Islet precursor cell (in vitro differentiated cells): ENCODE measurements around the gene TMEM186.
"Not testable (repeated sequence)": the region's sequence is repeated elsewhere in the genome, so short reads cannot be mapped to it uniquely, and the experiment has no call there.

Experiments used
- DNase-seq: peaks from one replicate; pipeline ENCODE4 v3.0.0-alpha.2; 2018

Gene TMEM186

DNA sequence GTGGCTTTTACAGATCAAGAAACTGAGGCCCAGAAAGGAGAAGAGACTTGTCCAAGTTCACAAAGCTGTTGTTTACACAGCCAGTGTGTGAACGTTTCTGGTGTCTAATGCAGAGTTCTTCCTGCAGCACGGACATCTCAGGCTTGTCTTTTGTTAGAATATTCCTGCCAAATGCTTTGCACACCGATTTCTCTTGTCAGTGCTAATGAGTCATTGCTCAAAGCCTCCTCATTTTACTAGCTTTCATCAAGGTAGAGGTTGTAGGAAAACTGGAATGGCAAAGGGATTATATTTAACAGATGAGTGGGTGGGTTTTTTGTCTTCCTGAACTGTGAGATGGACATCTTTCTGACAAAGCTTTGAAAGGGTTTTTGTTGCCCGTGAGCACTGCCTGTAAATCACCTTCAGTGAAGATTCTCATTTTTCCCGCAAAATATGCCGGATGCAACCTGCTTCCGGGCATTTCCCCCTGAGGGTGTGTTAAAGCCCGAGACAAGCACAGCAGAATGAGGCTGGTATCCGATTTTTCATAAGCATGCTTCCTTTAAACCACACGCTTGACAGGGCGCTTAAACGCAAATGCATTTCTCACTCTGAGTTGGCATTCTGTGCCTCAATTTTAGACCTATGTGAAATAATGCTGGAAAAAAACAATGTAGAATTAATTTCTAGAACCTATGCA is 14.9 kb upstream of the TMEM186 start:
- no peak for DNase-seq

DNA sequence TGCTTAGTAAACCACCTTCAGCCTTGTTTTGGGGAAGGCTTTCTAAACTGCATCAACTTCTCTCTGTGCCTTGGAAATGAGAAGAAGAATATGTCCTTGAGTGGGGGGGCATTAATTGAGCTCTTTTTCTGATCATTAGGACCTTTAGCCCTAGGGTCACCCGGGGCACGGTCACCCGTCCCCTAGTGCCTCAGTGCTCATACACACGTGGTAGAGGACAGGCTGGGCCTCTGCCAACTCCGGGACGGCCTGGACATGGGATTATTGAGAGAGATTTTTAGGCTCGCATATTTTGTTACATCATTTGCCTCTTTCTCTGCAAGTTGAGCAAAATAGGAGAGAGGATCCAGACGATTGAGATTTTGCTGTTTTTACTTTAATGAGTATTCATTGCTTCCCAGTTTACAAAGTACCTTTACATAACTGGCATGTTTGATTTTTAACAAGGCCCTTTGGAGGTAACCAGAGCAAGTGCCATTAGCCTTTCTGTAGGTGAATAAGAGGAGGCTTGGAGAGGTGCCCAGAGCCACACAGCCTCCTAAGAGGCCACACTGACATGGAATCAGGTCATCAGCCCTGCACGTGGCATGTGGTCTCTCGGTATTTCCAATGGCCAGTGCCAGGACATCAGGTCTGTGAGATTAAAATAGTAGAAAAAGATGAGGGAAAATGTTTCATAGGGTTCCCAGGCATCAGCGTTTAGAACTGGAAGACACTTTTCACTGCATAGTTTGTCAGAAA is 11.3 kb upstream of the TMEM186 start:
- DNase-seq = no peak

DNA sequence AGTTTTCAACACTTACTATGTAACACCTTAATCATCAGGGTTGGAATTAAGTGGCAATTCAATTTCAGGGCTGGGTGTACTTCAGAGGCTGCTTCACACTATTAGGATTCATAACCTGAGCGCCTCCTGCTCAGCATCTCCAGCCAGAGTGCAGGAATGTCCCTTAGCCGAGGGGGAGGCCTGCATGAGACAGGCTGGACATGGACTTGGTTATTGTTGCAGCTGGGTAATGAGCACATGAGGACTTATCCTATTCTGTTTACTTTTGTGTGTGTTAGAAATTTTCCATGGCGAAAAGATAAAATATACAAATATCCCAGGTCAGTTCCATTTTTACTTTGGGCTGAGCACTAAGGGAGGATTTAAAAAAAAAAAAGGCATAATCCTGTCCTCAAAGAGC is 10.6 kb upstream of the TMEM186 start:
- no peak for DNase-seq

DNA sequence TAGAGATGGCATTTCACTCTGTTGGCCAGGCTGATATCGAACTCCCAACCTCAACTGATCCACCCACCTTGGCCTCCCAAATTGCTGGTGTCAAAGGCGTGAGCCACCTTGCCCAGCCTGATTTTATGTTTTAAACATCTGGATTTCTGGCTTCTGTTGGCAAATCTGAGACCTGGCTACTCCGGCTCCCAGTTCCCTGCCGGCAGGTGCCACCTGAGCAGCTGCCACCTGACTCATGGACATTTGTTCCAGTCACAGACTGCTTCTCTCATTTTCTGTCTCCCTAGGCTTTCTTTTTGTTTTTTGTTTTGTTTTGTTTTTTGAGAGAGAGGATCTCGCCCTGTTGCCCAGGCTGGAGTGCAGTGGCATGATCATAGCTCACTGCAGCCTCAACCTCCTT is 9.8 kb upstream of the TMEM186 start:
- DNase-seq = no peak

DNA sequence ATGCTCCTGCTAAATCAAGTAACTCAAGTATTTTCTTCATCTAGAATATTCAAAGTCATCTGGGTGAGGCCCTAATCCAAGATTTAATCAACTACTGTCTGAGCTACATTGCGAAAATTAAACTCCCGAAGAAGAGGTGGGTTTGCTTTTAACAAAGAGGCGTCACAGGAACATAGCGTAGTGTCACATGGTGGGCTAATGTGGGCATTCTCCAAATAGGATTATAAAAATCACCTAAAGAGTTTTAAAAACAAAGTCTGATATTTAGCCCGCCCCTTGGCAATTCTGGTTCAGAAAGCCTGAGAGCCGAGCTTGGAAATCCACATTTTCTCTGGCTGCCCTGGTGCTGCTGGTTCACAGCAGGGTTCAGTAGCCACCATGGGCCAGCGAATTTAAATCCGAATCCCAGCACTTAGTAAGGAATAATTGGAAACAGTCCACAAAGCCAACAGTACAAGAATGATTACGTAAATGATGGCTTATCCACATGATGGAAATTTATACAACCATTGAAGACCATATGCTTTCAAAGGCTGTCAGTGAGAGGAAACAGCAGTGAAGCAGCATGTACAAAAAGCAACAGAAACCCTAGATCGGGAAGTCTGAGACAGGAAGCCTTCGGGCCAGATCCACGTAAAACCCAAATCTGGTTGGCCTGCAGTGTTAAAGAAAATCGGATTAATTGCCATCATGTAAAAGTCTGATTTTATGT is 9.0 kb upstream of the TMEM186 start:
- no peak for DNase-seq

DNA sequence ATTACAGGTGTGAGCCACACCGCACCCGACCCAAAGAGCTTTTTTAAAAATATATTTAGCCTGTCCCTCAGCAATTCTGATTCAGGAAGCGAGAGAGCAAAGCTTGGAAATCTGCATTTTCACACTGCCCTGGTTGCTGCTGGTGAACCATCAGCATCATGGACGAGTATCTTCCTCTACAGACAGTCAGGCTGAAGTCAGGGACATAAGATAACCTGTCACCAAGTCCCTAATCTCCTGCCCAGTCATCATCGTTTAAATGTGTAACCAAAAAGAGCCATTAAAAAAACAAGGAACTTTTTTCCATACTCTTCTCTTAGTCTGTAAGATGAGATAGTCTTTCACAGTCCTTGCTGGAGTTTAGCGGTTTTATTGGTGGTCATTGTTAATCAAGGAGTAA is 6.9 kb upstream of the TMEM186 start:
- DNase-seq = no peak

DNA sequence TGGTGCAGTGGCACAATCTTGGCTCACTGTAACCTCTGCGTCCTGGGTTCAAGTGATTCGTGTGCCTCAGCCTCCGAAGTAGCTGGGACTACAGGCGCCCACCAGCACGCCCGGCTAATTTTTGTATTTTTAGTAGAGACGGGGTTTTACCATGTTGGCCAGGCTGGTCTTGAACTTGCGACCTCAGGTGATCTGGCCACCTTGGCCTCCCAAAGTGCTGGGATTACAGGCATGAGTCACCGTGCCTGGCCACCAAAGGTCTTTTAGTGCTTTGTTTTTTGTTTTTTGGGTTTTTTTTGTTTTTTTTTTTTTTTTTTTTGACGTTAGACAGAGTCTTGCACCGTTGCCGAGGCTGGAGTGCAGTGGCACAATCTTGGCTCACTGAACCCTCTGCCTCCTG is 6.3 kb upstream of the TMEM186 start:
- not testable (repeated sequence) for DNase-seq

DNA sequence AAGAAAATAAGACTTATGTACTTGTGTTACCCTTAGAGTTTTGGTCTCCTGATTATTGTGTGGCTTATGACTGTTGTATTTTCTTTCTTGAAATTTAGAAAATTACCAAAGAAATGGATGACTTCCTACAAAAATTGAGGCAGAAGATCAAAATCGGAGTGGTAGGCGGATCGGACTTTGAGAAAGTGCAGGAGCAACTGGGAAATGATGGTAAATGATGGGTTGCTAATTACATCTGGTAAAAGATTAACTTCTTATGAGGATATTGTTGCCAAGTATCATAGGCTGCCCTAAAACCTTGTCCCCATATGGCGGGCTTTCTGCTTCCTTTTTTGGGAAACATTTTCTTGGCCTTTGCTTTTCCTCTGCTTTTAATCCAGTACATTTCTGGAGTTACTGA is 4.3 kb upstream of the TMEM186 start:
- DNase-seq = no peak

DNA sequence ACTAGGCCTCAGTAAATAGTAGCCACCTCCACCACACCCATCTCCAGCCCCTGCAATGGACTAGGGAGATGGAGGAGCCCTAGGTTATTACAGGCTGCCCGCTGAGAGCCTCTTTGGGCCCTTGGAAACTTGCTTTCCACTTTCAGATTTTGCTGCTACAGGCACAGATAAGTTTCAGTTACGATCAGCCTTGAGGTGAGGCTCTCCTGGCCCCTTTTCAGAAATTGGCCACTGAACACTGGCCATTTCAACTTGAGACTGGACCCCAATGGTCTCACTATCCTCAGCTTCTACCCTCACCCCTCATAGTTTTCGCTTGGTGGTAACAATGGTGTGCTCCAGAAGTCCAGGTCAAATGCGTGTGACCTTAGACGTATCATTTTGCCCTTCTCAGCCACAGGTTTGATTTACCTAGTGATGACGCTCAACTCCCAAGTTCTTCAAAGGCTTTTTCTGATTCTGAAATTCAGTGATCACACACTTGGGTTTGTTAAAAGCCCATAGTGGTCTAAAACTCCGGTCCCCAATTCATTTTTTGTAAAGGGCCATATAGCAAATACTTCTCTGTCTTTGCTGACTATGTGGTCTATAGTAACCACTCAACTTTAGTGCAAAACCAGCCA is 1.2 kb upstream of the TMEM186 start:
- DNase-seq = no peak

DNA sequence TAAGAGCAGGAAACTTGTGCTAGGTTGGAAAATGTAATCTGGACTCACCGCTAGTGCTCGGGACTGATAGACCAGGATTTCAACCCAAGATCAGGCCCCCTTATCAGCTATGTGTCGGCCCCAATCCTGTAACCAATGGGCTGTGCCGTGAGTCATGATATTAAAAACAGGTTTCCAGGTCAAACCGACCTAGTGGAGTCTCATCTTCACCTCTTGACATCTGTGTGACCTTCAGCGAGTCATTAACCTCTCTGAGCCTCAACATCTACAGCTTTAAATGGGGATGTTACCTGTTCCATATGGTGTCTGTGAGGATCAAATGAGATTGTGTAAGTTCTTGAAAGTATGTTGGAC is 712 bp upstream of the TMEM186 start:
- no peak for DNase-seq

DNA sequence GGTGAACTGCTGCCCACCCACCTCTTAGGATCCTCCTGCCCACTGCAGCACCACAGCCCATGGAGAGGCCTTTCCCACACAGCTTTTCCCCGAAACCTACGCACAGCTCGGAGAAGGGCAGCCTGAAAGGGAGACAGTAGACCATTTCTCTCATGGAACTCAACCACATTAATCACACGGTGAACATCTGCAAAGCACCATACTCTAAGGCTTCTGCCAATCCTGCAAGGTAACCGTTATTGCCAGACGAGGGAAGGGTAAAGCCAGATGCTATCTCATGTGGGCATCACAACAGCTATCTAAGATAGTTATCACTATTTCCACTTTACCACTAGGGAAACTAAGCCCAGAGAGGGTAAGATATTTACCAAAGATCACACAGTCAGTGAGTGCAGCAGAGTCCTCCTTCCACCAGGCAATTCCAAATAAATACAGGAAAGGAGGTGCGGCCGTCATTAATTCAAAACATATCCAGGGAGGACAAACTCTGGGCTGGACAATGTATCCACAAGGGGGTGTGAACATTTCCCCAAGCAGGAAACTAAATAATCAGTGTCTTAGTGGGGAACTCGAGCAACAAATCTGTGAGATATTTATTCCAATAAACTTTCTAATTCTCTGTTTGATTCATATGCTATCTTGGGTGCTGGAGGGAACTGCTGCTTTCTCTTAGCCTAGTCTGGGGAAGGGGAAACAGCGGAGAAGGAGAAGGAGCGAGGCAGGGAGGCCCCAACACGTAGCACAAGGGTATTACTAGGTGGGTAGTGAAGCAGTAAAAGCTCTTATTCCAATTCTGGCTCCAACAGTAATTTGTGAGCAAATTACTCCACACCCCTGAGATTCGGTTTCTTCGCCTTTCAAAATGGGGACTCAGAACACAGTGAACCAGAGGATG is 723 bp downstream of the TMEM186 start:
- DNase-seq = no peak

DNA sequence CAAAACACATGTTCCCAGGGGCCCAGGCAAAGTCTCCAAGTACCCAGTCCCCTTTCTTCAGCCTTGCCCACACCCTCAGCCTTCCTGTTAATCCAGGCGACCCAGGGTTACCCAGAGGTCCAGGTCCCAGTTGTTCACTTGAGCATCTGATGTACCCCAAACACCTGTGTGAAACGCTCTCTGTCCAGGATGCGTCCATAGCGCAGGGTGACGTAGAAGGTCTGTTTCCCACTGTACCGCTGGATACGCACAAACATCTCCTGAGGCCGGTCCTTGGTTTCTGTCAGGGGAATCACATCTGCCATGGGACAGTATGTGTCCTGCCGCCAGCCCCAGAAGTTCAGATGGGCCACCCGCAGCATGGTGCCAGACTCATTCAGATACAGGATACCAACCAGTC is 1.6 kb downstream of the TMEM186 start:
- no peak for DNase-seq

DNA sequence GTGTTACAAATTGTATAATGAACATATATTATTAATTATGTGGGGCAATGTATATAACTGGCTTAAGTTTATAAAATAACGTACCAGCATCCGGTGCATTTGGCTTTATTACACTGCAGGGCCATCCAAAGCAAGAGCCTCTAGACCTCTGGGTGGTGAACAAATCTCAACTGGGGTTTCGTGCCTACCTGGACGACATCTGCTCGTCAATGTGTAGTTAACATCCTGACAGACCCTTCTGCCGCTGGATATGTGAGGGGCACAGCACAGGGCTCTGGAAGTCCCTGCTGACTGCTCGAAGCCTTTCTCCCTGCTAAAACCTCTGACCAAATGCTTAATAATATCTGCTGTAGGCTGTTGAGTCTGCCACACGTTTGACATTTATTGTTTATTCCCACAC is 2.3 kb downstream of the TMEM186 start:
- no peak for DNase-seq

DNA sequence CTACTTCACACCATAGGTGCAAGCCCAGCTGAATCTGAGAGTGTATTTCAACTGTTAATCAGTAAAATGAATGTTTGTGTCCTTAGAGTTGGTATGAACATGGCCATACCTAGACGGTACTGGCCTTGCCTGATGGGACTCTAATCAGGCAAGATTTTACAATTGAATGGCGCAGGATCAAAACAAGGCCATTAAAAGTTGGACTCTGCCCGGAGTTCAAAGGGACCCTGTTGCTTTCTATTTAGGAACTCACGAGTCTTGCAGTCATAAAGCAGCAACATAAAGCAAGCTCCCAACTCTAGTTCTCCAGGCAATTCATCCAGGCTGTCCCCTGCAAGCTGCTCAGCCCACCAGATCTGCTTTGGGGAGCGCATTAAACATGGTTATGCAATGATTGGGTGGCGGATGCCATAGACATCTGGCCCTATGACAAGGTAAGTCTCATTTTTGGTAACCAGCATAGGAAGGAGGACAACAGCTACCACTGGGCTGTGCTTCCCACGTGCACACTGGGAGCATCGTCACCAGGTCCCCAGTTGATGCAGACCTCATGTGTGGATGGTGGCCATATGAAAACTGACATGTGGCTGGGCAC is 8.8 kb downstream of the TMEM186 start:
- no peak for DNase-seq

DNA sequence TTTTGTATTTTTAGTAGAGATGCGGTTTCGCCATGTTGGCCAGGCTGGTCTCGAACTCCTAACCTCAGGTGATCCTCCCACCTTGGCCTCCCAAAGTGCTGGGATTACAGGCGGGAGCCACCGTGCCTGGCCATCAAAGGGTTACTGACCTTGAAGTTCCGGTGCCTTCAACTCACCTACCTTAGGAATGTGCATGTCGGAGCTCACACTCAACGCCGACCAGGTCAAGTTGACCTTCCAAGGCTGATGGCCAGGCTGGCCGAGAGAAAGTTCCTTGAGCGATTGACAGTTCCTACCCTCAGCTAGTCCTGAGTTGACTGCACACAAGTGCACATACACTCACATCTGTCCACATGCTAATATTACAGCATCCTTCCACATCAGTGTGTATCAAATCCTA is 11.1 kb downstream of the TMEM186 start:
- DNase-seq = not testable (repeated sequence)

DNA sequence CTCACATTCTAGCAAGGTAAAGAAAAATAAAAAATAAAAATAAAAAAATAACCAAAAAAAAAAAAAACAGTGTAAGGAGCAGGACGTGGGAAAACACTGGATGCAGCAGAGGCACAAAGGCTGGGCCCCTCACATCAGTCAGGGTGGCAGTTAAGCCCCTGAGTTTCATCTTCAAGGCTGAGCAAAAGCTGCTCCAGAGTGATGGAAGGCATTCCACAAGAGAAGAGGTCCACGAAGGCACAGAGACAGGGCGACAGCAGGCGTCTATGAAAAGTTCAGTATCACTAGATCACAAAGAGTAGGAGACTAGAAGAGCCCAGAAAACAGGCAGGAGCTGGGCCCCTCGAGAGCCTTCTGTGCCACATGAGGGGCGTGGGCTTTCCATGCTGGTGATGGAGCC is 12.0 kb downstream of the TMEM186 start:
- no peak for DNase-seq

DNA sequence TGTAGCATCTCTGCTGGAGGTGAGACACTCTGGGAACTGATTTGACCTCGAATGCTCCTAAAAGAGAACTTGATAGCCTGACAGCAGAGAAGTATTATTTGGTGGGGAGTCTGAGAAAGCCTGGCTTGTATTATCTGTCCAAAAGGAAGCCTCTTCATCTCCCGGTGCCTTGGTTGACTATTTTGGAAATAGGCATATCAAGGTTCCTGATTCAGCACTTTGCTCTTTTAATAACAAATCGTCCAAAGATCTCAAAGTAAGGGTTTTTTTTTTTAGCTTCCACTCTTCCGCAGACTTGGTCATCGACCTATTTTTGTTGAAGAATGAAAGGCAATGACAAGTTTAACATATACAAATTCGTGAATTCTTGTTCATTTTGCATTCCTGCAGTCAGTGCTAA is 14.8 kb downstream of the TMEM186 start:
- DNase-seq = no peak

DNA sequence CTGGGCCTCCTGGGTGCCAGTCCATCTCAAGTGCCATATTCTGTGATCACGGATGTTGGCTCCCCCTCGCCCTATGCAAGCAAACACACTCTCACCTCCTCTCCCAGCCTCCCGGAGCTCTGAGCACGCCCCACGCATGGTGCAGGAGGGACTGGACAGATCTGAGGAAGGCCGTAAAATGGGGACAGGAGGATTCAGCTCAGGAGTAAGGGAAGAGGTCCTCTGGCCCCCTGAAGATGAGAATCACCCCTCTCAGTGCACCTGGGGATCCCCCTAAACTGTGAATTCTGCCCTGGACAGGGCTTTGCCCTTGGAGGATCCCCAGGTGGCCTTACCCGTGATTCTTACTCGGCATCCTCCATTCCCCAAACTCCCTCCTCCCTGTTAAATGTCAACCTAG is 15.6 kb downstream of the TMEM186 start:
- DNase-seq = no peak

DNA sequence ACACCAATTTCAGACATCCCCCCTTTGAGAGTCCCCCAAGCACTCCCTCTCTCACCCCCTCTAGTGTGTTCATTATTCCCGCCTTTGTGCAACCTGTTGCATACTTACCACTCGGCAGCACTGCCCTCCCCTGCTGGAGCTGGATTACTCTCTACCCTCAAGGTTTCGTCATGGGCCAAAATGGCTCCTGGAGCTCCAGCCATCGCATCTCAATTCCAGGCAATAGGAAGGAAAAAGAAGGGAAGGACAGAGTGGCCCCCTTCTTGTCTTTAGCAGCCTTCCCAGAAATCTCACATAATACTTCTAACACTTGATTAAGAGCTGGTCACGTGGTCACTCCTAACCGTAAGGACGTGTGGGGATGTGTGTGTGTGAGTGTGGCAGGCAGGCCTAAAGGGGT is 20.2 kb downstream of the TMEM186 start:
- DNase-seq = no peak

DNA sequence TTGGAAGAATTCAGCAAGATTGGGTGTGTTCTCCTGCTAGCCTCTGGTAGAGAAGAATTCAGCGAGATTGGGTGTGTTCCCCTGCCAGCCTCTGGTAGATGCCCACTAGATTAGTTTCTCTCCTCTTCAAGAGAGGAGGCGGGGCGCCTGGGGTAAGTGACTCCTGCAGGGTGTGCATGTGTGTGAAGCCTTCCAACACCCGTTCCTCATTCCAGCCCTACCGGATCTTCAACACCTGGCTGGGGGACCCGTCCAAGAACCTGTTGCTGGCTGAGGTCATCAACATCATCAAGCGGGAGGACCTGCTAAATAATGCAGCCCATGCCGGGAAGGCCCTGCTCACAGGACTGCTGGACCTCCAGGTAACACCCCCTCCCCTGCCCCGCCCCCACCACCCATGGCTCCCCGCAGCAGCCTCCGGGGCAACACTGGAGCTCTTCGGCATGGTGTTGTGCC is 21.3 kb downstream of the TMEM186 start:
- peak; percentile 59 for DNase-seq

DNA sequence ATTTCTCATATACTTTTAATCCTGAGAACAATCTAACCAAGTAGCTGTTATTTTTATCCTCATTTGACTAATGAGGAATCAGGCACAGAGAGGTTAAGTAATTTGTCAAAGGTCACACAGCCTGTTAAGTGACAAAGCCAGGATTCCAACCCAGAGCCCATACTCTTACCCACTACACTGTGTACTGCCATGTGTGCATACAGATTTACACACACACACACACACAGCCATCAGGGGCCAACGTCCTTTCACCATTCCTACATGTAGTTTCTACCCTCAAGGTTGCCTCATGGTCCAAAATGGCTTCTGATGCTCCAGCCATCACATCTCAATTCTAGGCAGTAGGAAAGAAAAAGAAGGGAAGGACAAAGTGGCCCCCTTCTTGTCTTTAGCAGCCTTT is 22.1 kb downstream of the TMEM186 start:
- DNase-seq = no peak

DNA sequence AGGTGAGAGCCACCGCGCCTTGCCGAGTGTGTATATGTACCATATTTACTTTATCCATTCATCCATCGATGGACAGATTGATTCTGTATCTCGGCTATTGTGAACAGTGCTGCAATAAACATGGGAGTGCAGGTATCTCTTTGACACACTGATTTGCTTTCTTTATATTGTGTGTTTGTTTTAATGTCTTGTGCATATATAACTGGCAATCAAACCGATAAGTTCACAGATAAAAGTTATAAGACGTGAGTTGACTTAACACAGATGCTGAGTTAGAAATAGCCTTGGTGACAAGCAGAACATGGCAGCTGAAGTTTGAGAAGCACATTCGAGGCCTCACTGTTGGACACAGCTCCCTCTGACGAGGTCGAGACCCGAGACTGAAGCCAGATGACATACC is 23.2 kb downstream of the TMEM186 start:
- DNase-seq = no peak
